HepG2 (cell line): ENCODE measurements around the gene SRSF2. TPM values are rescaled to one million over a fixed set of nuclear protein-coding genes. Genes with fewer than 3 reads are reported as not detected.

Source experiments
- ATAC-seq: fragments of 200-7000 bp; cut with Tn5 transposase; 3 replicates; pipeline ENCODE4 v1.9.1; 2020; ENCODE audit warnings: mild to moderate bottlenecking, moderate library complexity
- BruUV-seq: library from RNA; stranded (reverse); fragments of 400-500 nt; replicated peaks from 2 replicates; lab custom pipeline; 2021; lab: Mats Ljungman, UMichigan
- CTCF ChIA-PET: fragments of 300-600 bp; formaldehyde crosslinking; extraction: SDS; loops from one replicate; lab custom pipeline; 2021; ENCODE audit warnings: low total read pairs, inconsistent platforms, low intra/inter-chr PET ratio; lab: Yijun Ruan, JAX
- POLR2A ChIA-PET: fragments of 350-600 bp; sonication (Branson Sonifier 250); formaldehyde crosslinking; loops from one replicate; lab custom pipeline; 2020; ENCODE audit warnings: antibody characterized with exemption, inconsistent platforms; lab: Yijun Ruan, JAX
- DNase-seq: peaks from one replicate; pipeline ENCODE4 v3.0.0-alpha.2; 2015; ENCODE audit warnings: low spot score
- FAIRE-seq: peaks from 3 replicates; lab custom pipeline; 2011; peaks lifted over from hg19 to GRCh38; lab: Jason Lieb, UNC
- H2AFZ ChIP-seq: one replicate; pipeline ENCODE4 v1.6.1; 2011; ENCODE audit warnings: low read length, inconsistent platforms
- H3K27ac ChIP-seq: fragments of 300-600 bp; 3 replicates; pipeline ENCODE4 v1.8.0; 2011; ENCODE audit warnings: mixed run types, mild to moderate bottlenecking, mixed read lengths, low read length, inconsistent platforms; ENCODE audit not compliant: insufficient read depth; ENCODE audit errors: extremely low read length
- H3K27me3 ChIP-seq, 2 experiments: fragments of 200-600 bp in 1 of 2; 2 replicates in 1 of 2; 3 replicates in 1 of 2; pipeline versions ENCODE4 v1.6.0 to v1.8.0; 2011; ENCODE audit warnings: low read length in 2 of 2, mild to moderate bottlenecking in 2 of 2, moderate library complexity in 2 of 2, inconsistent platforms in 1 of 2; ENCODE audit not compliant: insufficient read depth in 2 of 2, control insufficient read depth in 1 of 2
- H3K36me3 ChIP-seq, 2 experiments: fragments of 200-600 bp in 1 of 2; replicated peaks in 1 of 2; 2 replicates in 1 of 2; 3 replicates in 1 of 2; pipeline versions ENCODE4 v1.5.1 to v1.8.0; 2011; ENCODE audit warnings: low read length in 2 of 2, inconsistent platforms in 1 of 2; ENCODE audit not compliant: insufficient read depth in 2 of 2, control insufficient read depth in 1 of 2
- H3K4me1 ChIP-seq: 2 replicates; pipeline ENCODE4 v1.5.1; 2012; ENCODE audit warnings: low read length, inconsistent platforms; ENCODE audit not compliant: insufficient read depth
- H3K4me2 ChIP-seq: 2 replicates; pipeline ENCODE4 v1.6.0; 2011; ENCODE audit warnings: low read depth, low read length, inconsistent platforms
- H3K4me3 ChIP-seq, 3 experiments: fragments of 200-600 bp in 1 of 3; sonication (generic), shearing (Covaris generic) in 1 of 3; replicated peaks in 1 of 3; 2 replicates each; pipeline ENCODE4 v1.5.1; 2011 to 2016; ENCODE audit warnings: low read length in 3 of 3, inconsistent platforms in 2 of 3, low read depth in 2 of 3, mild to moderate bottlenecking in 2 of 3, control low read depth in 1 of 3, mixed read lengths in 1 of 3; ENCODE audit not compliant: insufficient read depth in 1 of 3
- H3K79me2 ChIP-seq: one replicate; pipeline ENCODE4 v1.6.1; 2011; ENCODE audit warnings: low read length, inconsistent platforms; ENCODE audit not compliant: insufficient read depth
- H3K9ac ChIP-seq: 2 replicates; pipeline ENCODE4 v1.6.0; 2011; ENCODE audit warnings: mild to moderate bottlenecking, low read depth, low read length, inconsistent platforms; ENCODE audit not compliant: insufficient read depth
- H3K9me3 ChIP-seq: 2 replicates; pipeline ENCODE4 v1.5.1; 2012; ENCODE audit warnings: mild to moderate bottlenecking, low read length
- H4K20me1 ChIP-seq: 2 replicates; pipeline ENCODE4 v1.6.0; 2011; ENCODE audit warnings: inconsistent platforms, mild to moderate bottlenecking, low read length, moderate library complexity; ENCODE audit not compliant: insufficient read depth
- HMG20B ChIP-seq: conservative IDR thresholded peaks from 2 replicates; pipeline ENCODE4 v1.6.1; 2016; ENCODE audit warnings: missing genetic modification reagents, missing compliant biosample characterization
- HNRNPL ChIP-seq: fragments of 200-400 bp; formaldehyde crosslinking; IDR thresholded peaks from 2 replicates; pipeline ENCODE4 v1.6.1; 2017; ENCODE audit warnings: mild to moderate bottlenecking, low read depth, low read length
- MBD4 ChIP-seq: IDR thresholded peaks from 2 replicates; pipeline ENCODE4 v1.6.1; 2012; ENCODE audit warnings: low read length, inconsistent platforms, borderline replicate concordance
- RAD21 ChIP-seq: fragments of 450-650 bp; formaldehyde crosslinking; IDR thresholded peaks from 2 replicates; pipeline ENCODE4 v1.5.0; 2020; ENCODE audit warnings: mild to moderate bottlenecking
- SRSF9 ChIP-seq: fragments of 200-400 bp; formaldehyde crosslinking; IDR thresholded peaks from 2 replicates; pipeline ENCODE4 v1.6.1; 2018; ENCODE audit warnings: borderline replicate concordance, mild to moderate bottlenecking, low read depth, low read length; ENCODE audit not compliant: insufficient read depth, poor library complexity, severe bottlenecking
- ZBTB4 ChIP-seq: sonication (generic); formaldehyde crosslinking; IDR thresholded peaks from 2 replicates; pipeline ENCODE4 v1.4.0; 2020; ENCODE audit warnings: missing genetic modification reagents, mild to moderate bottlenecking, borderline replicate concordance
- ZFP36L2 ChIP-seq: sonication (generic); formaldehyde crosslinking; IDR thresholded peaks from 2 replicates; pipeline ENCODE4 v1.4.0; 2020; ENCODE audit warnings: missing genetic modification reagents
- ZFX ChIP-seq: sonication (generic); formaldehyde crosslinking; IDR thresholded peaks from 2 replicates; pipeline ENCODE4 v1.4.0; 2020; ENCODE audit warnings: mild to moderate bottlenecking, low read depth, missing genetic modification reagents, moderate library complexity
- ZNF234 ChIP-seq: sonication (generic); formaldehyde crosslinking; conservative IDR thresholded peaks from 2 replicates; pipeline ENCODE4 v1.5.1; 2020; ENCODE audit warnings: mild to moderate bottlenecking, missing genetic modification reagents
- ZSCAN12 ChIP-seq: sonication (generic); formaldehyde crosslinking; IDR thresholded peaks from 2 replicates; pipeline ENCODE4 v1.9.0; 2021; ENCODE audit warnings: mild to moderate bottlenecking, missing genetic modification reagents
- WGBS: methylation state at CpG from one replicate; pipeline ENCODE4 v1.1.6; 2017; ENCODE audit warnings: low lambda C conversion rate; 5-methylcytosine and 5-hydroxymethylcytosine counted together
- in situ Hi-C: cut with HindIII; loops from 2 replicates; pipeline ENCODE4 v1.10.0; 2017; ENCODE audit warnings: low pct_unique_long_range_greater_than_20kb; ENCODE audit not compliant: extremely low pct_ligation_motif_present
- intact Hi-C: fragments of 100-400 bp; cut with micrococcal nuclease; formaldehyde crosslinking; loops from one replicate; pipeline ENCODE4 v1.10.0; 2022; ENCODE audit not compliant: unreplicated experiment
- polyA plus RNA-seq, 8 experiments: library from polyadenylated mRNA; depleted of rRNA in 3 of 8; stranded (reverse) in 7 of 8; unstranded in 1 of 8; fragments of >200 nt; fragmentation: Illumina TruSeq in 4 of 8; extraction: Trizol in 4 of 8; gene quantifications; 2 replicates each; pipeline versions ENCODE4 v1.2.1 to v1.2.3, GENCODE V29; 2011 to 2016; ENCODE audit warnings: low read depth in 4 of 8, missing spikeins in 1 of 8, mixed read lengths in 1 of 8; ENCODE audit not compliant: insufficient read depth in 1 of 8
- total RNA-seq, 5 experiments: library from RNA; depleted of rRNA; stranded (reverse); fragments of >200 nt; fragmentation: Illumina TruSeq; extraction: Trizol; gene quantifications; 2 replicates each; pipeline ENCODE4 v1.2.3, GENCODE V29; 2016; ENCODE audit warnings: low read depth in 1 of 5
- TF ChIP-seq, protein P1 (sequence below): sonication (generic); formaldehyde crosslinking; IDR thresholded peaks from 2 replicates; pipeline ENCODE4 v1.4.0; 2020; ENCODE audit warnings: low read depth, mild to moderate bottlenecking, missing genetic modification reagents

Gene SRSF2
- total and polyA plus RNA-seq, 2 of the 13 experiments (the other 11 are each of a cell fraction or from before 2014, with no cell fraction given) = 306 to 319 TPM

DNA sequence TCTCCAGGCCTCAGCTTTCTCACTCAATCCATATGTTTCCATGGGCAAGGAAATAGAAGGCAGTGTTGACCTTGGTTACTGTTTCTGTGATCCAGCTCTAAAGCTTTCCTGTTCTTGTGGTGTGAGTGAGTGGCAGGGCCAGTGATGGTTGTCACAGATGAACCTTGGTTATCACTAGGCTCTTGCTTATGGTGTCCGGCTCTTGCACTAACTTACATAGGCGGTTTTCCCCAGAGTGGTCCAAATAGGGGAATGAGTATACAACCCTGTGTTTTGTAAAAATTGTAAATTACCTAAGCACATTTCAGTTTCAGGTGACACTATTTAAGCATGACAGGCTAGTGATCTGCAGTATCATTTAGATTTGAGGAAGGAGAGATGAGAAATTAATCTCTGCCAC is 7.6 kb upstream of the SRSF2 start:
- ChIA-PET POLR2A (no interaction called here), CTCF (no interaction called here)
- no peaks in the 10 kb centered on the region for H4K20me1 ChIP-seq
- TF ChIP-seq MBD4 (no peak), HMG20B (CRISPR knock-in tag) (no peak), ZFX (no peak), ZSCAN12 (no peak), SRSF9 (no peak), ZNF234 (CRISPR knock-in tag) (no peak), ZFP36L2 (no peak), ZBTB4 (CRISPR knock-in tag) (no peak), HNRNPL (no peak), RAD21 (CRISPR knock-in tag) (no peak)
- TF ChIP-seq, protein P1, sequence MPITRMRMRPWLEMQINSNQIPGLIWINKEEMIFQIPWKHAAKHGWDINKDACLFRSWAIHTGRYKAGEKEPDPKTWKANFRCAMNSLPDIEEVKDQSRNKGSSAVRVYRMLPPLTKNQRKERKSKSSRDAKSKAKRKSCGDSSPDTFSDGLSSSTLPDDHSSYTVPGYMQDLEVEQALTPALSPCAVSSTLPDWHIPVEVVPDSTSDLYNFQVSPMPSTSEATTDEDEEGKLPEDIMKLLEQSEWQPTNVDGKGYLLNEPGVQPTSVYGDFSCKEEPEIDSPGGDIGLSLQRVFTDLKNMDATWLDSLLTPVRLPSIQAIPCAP = no peak
- no TSS peak for BruUV-seq
- H3K4me3 ChIP-seq = no peak overlapping the region
- H3K9me3 ChIP-seq = no peaks in the 10 kb centered on the region
- in situ Hi-C loops (no loop called here), intact Hi-C loops (no loop called here)
- no peak overlapping the region for H3K9ac ChIP-seq
- FAIRE-seq = no peak
- no peak for ATAC-seq
- no peaks in the 10 kb centered on the region for H3K79me2 ChIP-seq
- H3K27me3 ChIP-seq = no peaks in the 10 kb centered on the region
- H3K36me3 ChIP-seq = peaks cover 13 to 35% of the 10 kb centered on the region in 2 experiments
- DNase-seq = no peak
- peaks cover 6% of the 10 kb centered on the region; the same call in 1 of the 2 replicates for H3K4me1 ChIP-seq
- H3K27ac ChIP-seq = no peak overlapping the region
- H3K4me2 ChIP-seq = no peak overlapping the region
- 97% methylated on average over 2 of the region's 2 CpGs for WGBS
- no peak overlapping the region for H2AFZ ChIP-seq
